Fibroblast of gingiva (primary cell): ENCODE data around the gene TMC8.
"Not testable (repeated sequence)": the region's sequence is repeated elsewhere in the genome, so short reads cannot be mapped to it uniquely, and the experiment has no call there.

Experiments used
- DNase-seq: peaks from one replicate; pipeline ENCODE4 v3.0.0-alpha.2; 2011; ENCODE audit warnings: low read depth

TMC8 gene

GRCh38 chr17:78130437-78131101 is at the start of gene TMC8:
TSS of gene TMC8 (plus strand) at chr17:78130771. CDS start at chr17:78131589, 818 bp downstream.
- DNase-seq: no peak

DNA sequence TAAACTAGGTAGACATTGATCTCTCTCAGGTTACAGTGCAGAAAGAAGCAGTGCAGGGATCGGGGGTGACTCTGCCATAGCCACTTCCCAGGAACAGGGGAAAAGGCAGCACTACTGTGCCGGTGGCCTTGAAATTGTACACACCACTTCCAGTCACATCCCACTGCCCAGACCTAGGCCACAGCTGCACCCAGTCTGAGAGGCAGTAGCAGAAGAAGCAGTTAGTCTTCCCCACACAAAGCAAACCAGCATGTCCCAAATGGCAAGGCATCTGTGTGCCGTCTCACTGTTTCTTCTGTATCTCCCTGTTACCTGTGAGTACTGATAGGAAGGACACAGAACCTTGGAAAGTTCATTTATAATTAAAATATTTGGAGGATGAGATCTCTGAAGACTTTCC is 49.0 kb upstream of the TMC8 start:
- DNase-seq: no peak

DNA sequence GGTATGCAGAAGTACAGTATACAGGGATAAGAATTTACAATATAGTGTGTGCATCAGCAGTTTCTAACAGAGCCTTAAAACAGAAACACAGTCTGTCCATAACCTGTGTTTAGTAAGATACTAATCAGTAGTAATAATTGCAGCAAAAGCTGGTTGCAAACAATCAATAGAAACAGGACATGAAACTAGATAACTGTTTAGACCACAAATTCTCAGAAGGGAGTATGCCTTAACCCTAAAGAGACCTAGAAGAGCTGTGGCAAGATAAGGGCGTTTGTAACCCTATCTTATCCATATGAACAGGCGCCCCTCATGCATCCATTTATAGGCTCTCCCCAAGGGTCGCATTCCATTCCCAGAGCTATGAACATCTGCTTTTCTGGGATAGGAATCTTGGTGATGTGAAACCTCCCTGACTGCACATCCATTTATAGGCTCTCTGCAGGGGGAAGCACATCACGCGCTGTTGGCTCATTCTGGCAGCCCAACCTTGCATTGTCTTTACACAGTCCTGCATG is 48.2 kb upstream of the TMC8 start:
- not testable (repeated sequence) for DNase-seq

GRCh38 chr17:78082988-78083387 is 47.6 kb upstream of the TMC8 start:
- no peak for DNase-seq

GRCh38 chr17:78086740-78087139 is 43.8 kb upstream of the TMC8 start:
- no peak for DNase-seq

DNA sequence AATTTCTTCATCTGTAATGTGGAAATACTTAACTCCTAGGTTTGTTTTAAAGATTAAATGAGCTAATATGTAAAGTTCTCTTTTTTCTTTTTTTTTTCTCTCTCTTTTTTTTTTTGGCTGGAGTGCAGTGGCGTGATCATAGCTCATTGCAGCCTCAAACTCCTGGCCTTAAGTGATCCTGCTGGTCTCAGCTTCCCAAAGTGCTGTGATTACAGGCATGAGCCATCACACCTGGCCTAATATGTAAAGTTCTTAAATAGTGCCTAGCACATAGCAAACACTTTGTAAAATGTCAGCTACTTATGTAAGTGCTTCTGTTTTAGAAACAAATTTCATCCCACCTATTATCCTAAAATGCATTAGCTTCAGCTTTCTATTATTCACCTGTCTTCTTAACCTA is 42.0 kb upstream of the TMC8 start:
- DNase-seq: no peak

- no peak for DNase-seq
Measured at GRCh38 chr17:78089576-78090281, 40.8 kb upstream of the TMC8 start.

DNA sequence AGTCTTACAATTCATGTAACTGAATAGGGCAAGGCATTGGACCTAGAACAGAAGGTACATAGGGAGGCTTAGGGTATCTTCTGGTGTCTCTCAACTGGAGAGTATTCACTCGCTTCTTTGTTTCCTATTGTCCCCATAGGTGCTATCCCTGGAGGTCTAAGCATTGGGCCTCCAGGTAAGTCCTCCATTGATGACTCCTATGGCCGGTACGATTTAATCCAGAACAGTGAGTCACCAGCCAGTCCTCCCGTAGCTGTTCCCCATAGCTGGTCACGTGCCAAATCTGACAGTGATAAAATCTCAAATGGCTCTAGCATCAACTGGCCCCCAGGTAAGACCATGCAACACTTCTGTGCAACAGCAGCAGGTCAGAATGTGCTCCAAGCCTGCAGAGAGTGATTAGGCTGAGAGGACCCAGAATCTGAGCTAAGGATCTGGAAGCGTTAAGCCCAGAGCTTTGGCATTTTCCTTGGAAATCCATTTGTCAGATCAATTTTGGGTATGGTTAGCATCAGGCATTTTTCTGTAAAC is 37.7 kb upstream of the TMC8 start:
- no peak for DNase-seq

- no peak for DNase-seq
Measured at GRCh38 chr17:78095035-78095434, 35.5 kb upstream of the TMC8 start.

GRCh38 chr17:78096093-78096492 is 34.5 kb upstream of the TMC8 start:
- no peak for DNase-seq

DNA sequence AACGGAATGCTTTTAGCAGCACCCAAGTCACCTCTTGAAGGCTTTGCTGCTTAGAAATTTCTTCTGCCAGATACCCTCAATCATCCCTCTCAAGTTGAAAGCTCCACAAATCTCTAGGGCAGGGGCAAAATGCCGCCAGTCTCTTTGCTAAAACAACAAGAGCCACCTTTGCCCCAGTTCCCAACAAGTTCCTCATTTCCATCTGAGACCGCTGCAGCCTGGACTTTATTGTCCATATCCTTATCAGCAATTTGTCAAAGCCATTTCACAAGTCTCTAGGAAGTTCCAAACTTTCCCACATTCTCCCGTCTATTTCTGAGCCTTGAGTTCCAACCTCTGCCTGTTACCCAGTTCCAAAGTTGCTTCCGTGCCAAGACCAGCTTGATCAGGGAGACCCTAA is 29.5 kb upstream of the TMC8 start:
- no peak for DNase-seq

- DNase-seq: no peak
Measured at GRCh38 chr17:78101542-78101941, 29.0 kb upstream of the TMC8 start.

DNA sequence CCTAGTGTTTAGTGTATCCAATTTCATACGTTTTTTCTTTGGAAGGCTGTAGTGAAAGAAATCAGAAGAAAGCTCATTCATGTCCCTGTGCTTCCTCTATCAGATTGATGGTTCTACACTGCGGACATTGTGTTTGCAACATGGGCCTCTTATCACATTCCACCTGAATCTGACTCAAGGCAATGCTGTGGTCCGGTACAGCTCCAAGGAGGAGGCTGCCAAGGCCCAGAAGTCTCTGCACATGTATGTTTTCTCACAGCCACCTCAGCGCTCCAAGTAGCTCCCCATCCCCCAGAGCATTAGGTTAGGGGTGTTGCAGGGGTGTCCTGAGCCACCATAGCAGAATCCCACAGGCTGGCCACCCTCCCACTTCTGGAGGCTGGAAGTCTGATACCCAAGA is 27.3 kb upstream of the TMC8 start:
- DNase-seq: no peak

- DNase-seq: no peak
Measured at GRCh38 chr17:78104540-78104941, 26.0 kb upstream of the TMC8 start.

- no peak for DNase-seq
Measured at GRCh38 chr17:78105101-78105500, 25.5 kb upstream of the TMC8 start.

GRCh38 chr17:78105551-78105950 is 25.0 kb upstream of the TMC8 start:
- DNase-seq: no peak

- DNase-seq: no peak
Measured at GRCh38 chr17:78106211-78106610, 24.4 kb upstream of the TMC8 start.

GRCh38 chr17:78107457-78107856 is 23.1 kb upstream of the TMC8 start:
- DNase-seq: peak; percentile 87

DNA sequence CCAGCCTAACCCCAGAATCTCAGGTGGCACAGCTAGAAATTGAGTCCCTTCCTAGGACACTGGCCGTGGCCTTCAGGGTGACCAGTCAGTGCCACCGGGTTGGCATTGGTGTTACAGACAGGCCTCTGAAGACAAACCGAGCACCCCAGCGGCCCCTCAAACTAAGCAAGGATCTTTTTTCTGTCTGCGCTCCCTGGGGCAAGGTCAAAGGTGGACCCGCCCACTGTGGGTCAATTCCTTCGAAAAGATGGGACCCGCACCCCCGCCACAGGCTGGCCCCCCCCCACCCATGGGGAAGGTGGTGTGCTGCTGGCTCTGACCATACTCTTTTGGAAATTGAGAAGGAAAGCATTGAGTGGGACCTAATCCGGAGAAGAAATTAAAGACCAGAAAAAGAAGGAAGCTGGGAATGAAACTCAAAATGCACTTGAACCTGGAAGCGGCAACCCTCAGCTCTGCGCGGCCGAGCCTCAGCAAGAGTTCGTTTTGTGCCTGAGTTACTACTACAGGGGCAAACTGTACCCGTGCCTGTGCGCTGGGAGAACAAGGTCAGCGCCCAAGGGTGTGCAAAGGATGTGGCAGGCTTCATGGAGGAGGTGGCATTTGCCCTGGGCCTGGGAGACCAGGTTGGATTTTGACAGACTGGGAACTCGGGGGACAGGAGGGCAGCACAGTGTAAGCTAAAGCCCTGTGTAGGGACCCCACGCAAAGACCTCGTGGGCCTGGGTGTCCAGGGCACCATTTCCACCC is 22.4 kb upstream of the TMC8 start:
- no peak for DNase-seq

- DNase-seq: no peak
Measured at GRCh38 chr17:78108726-78109488, 21.7 kb upstream of the TMC8 start.

DNA sequence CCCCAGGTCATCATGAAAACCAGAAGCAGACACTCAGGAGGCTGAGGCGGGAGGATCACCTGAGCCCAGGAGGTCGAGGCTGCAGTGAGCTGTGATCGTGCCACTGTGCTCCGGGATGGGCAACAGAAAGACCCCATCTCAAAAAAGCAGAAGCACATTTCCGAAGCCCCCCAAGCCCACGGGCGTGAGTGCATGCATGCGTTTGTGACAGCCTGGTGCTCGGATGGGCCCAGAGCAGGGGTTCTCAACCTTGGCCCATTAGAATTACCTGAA is 21.1 kb upstream of the TMC8 start:
- DNase-seq: no peak

DNA sequence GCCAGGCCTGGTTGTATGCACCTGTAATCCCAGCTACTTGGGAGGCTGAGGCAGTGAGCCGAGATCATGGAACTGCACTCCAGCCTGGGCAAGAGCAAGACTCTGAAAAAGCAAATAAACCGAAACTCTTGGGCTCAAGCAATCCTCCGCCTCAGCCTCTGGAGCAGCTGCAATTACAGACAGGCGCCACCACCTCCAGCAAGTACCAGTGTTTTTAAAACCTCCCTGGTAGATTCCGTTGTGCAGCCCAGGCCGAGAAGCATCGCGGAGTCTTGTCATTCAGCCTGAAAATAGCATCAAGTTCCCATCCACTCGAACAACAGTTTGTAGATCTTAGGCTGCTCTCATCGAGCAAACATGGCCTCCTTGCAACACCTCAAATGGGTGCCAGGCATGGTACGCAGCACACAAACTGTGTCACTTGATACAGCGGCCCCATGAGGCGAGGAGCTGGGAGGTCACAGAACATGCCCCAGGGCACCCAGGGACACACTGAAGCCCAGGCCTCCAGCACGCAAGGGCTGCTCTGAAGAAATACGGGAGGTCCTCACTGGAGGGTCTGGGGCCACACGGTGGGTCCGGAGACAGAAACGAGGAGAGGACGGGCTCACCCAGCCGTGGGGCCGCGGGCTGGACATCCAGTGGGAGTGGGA is 20.1 kb upstream of the TMC8 start:
- DNase-seq: no peak
